Mucosa of rectum (tissue), 2 donors: ENCODE results near the gene VWA5B2.

Experiments
- H3K27ac ChIP-seq, 2 donors: one replicate each; pipeline ENCODE4 v1.7.0; 2013; ENCODE audit warnings: inconsistent platforms in 2 of 2, low read depth in 2 of 2, low read length in 2 of 2
- H3K27me3 ChIP-seq, 2 donors: one replicate each; pipeline ENCODE4 v1.7.0; 2013; ENCODE audit warnings: low read length in 2 of 2; ENCODE audit not compliant: control insufficient read depth in 2 of 2, insufficient read depth in 2 of 2
- H3K36me3 ChIP-seq, 2 donors: one replicate each; pipeline ENCODE4 v1.7.0; 2013; ENCODE audit warnings: low read length in 2 of 2; ENCODE audit not compliant: control insufficient read depth in 2 of 2, insufficient read depth in 2 of 2
- H3K4me1 ChIP-seq, 2 donors: one replicate each; pipeline ENCODE4 v1.7.0; 2013; ENCODE audit warnings: low read length in 2 of 2, mild to moderate bottlenecking in 1 of 2; ENCODE audit not compliant: control insufficient read depth in 2 of 2, insufficient read depth in 2 of 2
- H3K4me3 ChIP-seq, 2 donors: one replicate each; pipeline ENCODE4 v1.7.0; 2013; ENCODE audit warnings: low read length in 2 of 2
- H3K9ac ChIP-seq, 2 donors: one replicate each; pipeline ENCODE4 v1.7.0; 2013; ENCODE audit warnings: low read length in 2 of 2, low read depth in 1 of 2, mild to moderate bottlenecking in 1 of 2
- H3K9me3 ChIP-seq, 2 donors: one replicate each; pipeline ENCODE4 v1.7.0; 2013; ENCODE audit warnings: low read length in 2 of 2; ENCODE audit not compliant: control insufficient read depth in 2 of 2
- donor health status: healthy.
- donor health status: Normal muscosa, but diverticular disease.

The VWA5B2 gene

DNA sequence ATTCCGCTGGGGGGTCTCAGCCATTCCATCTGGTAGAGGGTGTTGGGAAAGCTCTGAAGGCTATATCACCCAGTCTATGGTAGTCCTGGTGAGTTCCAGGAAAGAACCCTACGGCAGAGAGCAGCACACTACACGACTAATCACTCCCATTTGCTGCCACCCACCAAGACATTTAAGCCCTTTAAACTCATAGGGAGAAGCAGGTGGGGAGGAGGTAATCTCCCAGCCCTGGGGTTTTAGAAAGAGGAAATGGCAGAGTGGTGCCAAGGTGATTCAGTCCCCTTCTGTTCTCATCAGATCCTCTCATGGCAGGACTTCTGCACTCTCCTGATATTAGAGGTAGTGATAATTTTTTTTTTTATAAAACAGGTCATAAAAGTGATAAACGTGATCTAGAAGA, 10.6 kb upstream of the VWA5B2 start:
- Histone ChIP-seq H3K9me3 (no peaks in the 10 kb centered on the region), H3K4me3 (no peak overlapping the region), H3K4me1 (no peaks in the 10 kb centered on the region), H3K27ac (no peak overlapping the region), H3K27me3 (no peaks in the 10 kb centered on the region), H3K9ac (no peak overlapping the region), H3K36me3 (no peaks in the 10 kb centered on the region)

DNA sequence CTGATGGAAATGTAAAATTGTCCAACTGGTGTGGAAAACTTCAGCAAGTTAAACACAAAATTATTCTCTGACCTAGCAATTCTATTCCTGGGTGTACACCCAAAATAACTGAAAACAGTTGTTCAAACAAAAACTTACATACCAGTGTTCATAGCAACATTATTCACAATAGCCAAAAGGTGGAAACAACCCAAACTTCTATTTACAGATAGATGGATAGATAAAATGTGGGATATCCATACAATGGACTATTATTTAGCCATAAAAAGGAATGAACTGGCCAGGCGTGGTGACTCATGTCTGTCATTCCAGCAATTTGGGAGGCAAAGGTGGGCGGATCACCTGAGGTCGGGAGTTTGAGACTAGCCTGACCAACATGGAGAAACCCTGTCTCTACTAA, 6.9 kb upstream of the VWA5B2 start:
- no peaks in the 10 kb centered on the region for H3K36me3 ChIP-seq
- H3K27me3 ChIP-seq, result peaks cover 0 to 2% of the 10 kb centered on the region in 2 donors
- no peak overlapping the region for H3K9ac ChIP-seq
- H3K9me3 ChIP-seq, result no peaks in the 10 kb centered on the region
- no peak overlapping the region for H3K27ac ChIP-seq
- H3K4me3 ChIP-seq, result no peak overlapping the region
- no peaks in the 10 kb centered on the region for H3K4me1 ChIP-seq

DNA sequence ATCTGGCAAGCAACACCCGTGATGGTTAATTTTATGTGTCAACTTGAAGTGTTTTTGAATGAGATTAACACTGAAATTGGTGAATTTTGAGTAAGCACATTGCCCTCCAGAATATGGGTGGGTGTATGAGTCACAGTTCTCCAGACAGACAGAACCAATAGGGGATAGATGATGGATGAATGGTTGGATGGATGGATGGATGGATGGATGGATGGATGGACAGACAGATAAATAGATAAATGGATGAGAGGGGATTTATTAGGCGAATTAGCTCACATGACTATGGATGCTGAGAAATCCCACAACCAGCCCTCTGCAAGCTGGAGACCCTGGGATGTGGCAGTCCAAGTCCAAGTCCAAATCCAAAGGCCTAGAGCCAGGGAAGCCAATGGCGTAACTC, 5.4 kb upstream of the VWA5B2 start:
- H3K4me3 ChIP-seq, result no peak overlapping the region
- H3K9me3 ChIP-seq, result no peaks in the 10 kb centered on the region
- H3K9ac ChIP-seq, result no peak overlapping the region
- H3K27ac ChIP-seq, result no peak overlapping the region
- no peaks in the 10 kb centered on the region for H3K36me3 ChIP-seq
- H3K27me3 ChIP-seq, result peaks cover 13 to 16% of the 10 kb centered on the region in 2 donors
- H3K4me1 ChIP-seq, result no peaks in the 10 kb centered on the region

- Histone ChIP-seq H3K27ac (no peak overlapping the region), H3K9me3 (no peaks in the 10 kb centered on the region), H3K4me1 (peaks cover 11 to 17% of the 10 kb centered on the region in 2 donors), H3K36me3 (no peaks in the 10 kb centered on the region), H3K27me3 (peaks cover 36 to 41% of the 10 kb centered on the region in 2 donors), H3K9ac (no peak overlapping the region), H3K4me3 (no peak overlapping the region)
Measured at GRCh38 chr3:184227481-184227935, 1.9 kb upstream of the VWA5B2 start.

DNA sequence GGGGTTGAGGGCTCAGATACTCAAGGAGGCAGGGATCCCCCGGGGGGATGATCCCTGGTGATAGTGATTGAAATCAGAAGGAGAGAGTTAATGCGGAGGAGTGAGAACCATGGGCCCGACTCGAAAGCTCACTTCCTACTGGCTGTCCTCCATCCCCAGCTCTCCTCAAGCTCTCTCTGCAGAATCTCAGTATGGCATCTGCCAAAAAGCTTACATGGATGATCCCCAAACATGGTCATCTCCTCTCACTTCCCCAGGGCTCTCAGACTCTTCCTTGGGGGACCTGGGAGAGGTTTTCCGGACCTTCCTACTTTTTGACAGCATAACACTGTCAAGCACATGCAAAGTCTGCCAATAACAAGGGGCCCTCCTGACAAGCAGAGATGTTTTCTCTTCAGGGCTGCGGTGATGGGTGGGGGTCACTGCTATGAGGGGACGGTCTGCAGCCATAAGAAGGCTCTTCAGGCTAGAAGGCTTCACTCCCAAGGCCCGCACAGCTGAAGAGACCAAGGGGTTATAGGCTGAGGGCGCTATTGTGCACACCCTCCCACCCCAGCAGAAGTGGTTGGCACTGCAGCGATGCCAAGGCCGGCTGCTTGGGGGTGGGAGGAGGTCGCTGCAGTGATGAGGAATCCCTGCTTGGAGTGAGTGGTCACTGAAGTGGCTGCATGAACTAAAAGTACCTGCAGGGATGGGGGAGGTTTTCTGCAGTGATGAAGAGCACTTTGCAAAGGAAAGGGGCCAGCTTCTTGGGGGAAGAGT, 828 bp upstream of the VWA5B2 start:
- Histone ChIP-seq H3K4me3 (no peak overlapping the region), H3K27ac (no peak overlapping the region), H3K9me3 (no peaks in the 10 kb centered on the region), H3K9ac (no peak overlapping the region), H3K36me3 (no peaks in the 10 kb centered on the region), H3K4me1 (peaks cover 11 to 17% of the 10 kb centered on the region in 2 donors), H3K27me3 (peaks cover 42 to 46% of the 10 kb centered on the region in 2 donors)

DNA sequence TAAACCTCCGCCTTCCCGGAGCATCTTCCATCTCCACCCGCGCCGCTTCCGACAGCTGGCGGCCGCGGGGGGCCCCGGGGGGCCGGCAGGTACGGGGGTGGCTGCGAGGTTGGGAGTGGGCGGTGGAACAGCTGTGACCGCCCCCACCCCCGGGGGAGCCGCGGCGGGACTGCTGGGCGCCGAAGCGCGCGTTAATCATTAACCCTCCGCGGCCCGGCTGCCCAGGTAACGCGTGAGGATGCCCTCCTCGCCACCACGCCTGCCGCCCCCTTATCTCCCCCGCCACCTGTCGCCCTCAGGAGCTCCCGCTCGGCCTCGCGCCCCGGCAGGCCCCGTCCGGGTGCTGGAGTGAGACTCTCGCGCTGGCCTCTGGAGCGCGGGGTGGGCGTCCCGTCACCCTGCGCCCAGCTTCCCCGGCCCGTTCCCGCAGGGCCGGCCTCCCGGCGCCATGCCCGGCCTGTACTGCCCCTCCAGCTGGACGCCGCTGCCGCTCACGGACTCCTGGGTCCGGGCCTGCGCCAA, 757 bp downstream of the VWA5B2 start:
- Histone ChIP-seq H3K27ac (no peak overlapping the region), H3K36me3 (no peaks in the 10 kb centered on the region), H3K27me3 (peaks cover 42 to 46% of the 10 kb centered on the region in 2 donors), H3K4me1 (peaks cover 11 to 17% of the 10 kb centered on the region in 2 donors), H3K4me3 (peak overlapping the region; percentile 18 to 50), H3K9me3 (no peaks in the 10 kb centered on the region), H3K9ac (peak overlapping the region in 1 of 2 donors; percentile 11)

- H3K4me3 ChIP-seq, result peak overlapping the region in 1 of 2 donors; percentile 18
- H3K36me3 ChIP-seq, result no peaks in the 10 kb centered on the region
- H3K9me3 ChIP-seq, result no peaks in the 10 kb centered on the region
- peaks cover 11 to 17% of the 10 kb centered on the region in 2 donors for H3K4me1 ChIP-seq
- H3K9ac ChIP-seq, result peak overlapping the region in 1 of 2 donors; percentile 11
- peaks cover 42 to 46% of the 10 kb centered on the region in 2 donors for H3K27me3 ChIP-seq
- no peak overlapping the region for H3K27ac ChIP-seq
Measured at GRCh38 chr3:184230603-184231528, 1.5 kb downstream of the VWA5B2 start.

DNA sequence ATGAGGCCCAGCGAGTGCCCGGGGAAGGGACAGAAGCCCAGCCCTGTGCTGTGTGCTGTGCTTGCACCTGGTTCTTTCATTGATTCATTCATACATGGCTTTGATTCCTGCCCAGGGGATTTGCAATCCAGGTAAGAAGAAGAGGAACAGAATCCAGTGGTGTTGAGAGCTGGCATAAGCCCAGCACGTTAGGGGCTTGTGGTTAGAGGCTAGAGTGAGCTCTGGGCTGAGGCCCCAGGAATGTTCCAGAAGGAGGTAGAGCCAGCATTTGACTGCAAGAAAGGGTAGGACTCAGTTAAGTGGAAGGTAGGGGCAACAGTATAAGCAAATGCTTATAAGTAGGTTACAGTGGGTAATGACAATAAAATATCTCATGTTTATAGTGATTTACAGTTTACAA, 2.3 kb downstream of the VWA5B2 start:
- Histone ChIP-seq H3K27ac (no peak overlapping the region), H3K4me3 (no peak overlapping the region), H3K9me3 (no peaks in the 10 kb centered on the region), H3K27me3 (peaks cover 42 to 46% of the 10 kb centered on the region in 2 donors), H3K36me3 (no peaks in the 10 kb centered on the region), H3K9ac (no peak overlapping the region), H3K4me1 (peaks cover 11 to 17% of the 10 kb centered on the region in 2 donors)

DNA sequence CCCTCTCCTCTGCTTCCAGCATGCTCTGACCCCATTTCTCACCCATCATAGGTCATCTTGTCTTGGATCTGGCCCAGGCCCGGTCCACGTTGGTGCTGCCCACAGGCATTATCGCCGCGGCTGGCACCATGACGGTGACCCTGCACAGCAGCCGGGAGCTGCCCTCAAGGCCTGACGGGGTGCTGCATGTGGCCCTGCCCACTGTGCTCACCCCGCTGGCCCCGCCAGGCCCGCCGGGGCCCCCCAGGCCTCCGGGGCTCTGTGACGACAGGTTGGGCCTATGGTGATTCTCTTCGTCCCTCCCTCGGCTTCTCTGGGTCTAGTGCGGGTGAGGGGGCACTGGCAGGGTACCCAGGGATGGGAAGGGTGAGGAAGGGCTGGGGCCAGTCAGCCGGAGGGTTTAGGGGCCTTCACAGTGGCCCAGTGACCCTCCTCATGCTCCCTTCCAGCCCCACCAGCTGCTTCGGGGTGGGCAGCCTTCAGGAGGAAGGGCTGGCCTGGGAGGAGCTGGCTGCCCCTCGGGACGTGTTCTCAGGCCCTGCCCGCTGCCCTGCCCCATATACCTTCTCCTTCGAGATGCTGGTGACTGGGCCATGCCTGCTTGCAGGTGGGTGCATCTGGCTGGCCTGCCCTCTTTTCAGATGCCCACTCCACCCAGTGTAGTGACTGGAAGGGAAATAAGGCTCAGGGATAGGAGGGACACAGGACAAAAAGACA, 3.9 kb downstream of the VWA5B2 start:
- no peaks in the 10 kb centered on the region for H3K36me3 ChIP-seq
- no peaks in the 10 kb centered on the region for H3K9me3 ChIP-seq
- H3K4me1 ChIP-seq, result peaks cover 11 to 17% of the 10 kb centered on the region in 2 donors
- no peak overlapping the region for H3K27ac ChIP-seq
- no peak overlapping the region for H3K4me3 ChIP-seq
- peaks cover 34 to 37% of the 10 kb centered on the region in 2 donors for H3K27me3 ChIP-seq
- H3K9ac ChIP-seq, result no peak overlapping the region
